Ureter (tissue), 1 donor: Measurements from ENCODE around the gene BFSP2. TPM values are rescaled to one million over a fixed set of nuclear protein-coding genes. Genes with fewer than 3 reads are reported as not detected.

Experiments used
- DNase-seq: peaks from one replicate; pipeline ENCODE4 v3.0.0-alpha.2; 2020; ENCODE audit warnings: low spot score
- total RNA-seq: library from RNA; stranded (reverse); gene quantifications from one replicate; pipeline ENCODE4 v1.2.4, GENCODE V29; 2023
- donor health status: DM: yes; HTN: yes; CAD: no.

Gene BFSP2, protein sequence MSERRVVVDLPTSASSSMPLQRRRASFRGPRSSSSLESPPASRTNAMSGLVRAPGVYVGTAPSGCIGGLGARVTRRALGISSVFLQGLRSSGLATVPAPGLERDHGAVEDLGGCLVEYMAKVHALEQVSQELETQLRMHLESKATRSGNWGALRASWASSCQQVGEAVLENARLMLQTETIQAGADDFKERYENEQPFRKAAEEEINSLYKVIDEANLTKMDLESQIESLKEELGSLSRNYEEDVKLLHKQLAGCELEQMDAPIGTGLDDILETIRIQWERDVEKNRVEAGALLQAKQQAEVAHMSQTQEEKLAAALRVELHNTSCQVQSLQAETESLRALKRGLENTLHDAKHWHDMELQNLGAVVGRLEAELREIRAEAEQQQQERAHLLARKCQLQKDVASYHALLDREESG
- not detected for total RNA-seq

DNA sequence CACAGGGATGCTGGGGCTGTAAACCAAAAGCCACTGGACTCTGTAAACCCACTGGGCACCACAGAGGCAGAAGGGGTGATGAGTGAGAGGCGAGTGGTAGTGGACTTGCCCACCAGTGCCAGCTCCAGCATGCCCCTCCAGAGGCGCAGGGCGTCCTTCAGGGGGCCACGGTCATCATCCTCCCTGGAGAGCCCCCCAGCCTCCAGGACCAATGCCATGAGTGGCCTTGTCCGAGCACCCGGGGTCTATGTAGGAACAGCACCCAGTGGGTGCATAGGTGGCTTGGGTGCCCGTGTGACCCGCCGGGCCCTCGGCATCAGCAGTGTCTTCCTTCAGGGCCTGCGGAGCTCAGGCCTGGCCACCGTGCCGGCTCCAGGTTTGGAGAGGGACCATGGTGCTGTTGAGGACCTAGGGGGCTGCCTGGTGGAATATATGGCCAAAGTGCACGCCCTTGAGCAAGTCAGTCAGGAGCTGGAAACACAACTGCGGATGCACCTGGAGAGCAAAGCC, at the start of gene BFSP2:
BFSP2 (plus strand) TSS at position 51 of the 510 bp plus-strand sequence; CDS start at position 79, 28 bp downstream.
- DNase-seq, result no peak

DNA sequence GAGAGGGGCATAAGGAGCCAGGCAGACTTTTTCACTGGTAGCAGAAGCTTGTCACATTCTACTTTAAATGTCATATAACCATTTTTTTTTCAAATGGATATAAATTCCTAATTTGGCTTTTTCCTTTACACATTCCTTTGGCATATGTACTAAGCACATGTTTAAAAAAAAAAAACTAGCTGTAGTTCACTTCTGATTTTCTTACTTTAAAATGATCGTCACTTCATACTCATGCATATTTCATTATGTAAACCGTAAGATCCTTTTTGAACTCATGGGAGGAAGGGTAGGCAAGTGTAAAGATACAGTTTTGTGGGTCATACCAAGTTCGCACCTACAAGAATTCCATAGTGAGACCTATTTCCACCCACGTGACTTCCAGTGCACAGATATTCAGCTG, 45.1 kb upstream of the BFSP2 start:
- no peak for DNase-seq

DNA sequence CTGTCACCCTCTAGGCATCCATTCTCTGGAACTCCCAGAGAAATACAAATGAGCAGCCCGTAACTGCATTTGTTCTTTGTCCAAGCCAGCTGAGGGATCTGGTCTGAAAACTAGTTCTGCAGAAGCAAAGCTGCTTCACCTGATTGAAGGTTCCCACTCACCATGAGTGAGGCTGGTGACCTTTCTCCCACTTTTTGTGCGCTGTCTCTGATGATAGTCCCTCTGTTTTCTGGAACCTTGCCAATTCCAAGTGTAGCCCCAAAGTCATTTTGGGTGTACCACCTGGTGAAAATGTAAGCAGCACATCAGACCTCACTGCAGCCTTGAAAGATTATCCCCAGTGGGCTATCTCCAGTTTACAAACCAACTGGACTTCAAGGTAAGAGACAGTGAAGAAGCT, 39.4 kb upstream of the BFSP2 start:
- DNase-seq, result no peak

DNA sequence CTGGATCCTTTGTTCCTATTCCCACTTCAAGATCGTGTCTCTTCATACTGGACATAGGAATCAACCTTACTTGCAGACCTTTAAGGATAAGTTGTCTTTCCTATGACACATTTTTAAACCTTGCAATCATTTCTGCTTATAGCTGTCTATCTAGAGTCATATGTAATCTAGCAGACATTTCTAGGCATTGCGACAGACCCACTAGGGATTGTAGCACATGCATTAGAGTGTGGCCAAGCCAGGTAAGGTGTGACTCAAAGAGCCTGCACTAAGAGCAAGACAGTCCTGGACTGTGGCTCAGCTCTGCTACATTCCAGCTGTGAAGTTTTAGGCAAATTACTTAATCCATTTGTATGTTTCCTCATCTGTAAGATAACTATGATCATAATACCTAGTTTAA, 38.8 kb upstream of the BFSP2 start:
- no peak for DNase-seq

DNA sequence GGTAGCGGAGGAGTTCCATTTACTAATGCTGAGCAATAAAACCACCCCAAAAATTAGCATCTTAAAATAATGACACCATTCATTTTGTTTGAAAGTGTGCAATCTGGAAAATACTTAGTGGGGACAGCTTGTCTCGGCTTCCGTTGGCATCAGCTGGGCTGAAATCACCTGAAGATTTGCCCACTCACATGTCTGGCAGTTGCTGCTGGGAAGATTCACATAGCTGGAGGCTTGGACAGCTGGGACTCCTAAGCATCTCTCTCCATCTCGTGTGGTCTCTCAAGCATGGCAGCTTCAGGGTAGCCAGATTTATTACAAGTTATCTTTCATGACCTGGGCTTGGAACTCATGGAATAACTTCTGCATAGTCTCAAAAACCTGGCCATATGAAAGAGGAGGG, 38.4 kb upstream of the BFSP2 start:
- no peak for DNase-seq

DNA sequence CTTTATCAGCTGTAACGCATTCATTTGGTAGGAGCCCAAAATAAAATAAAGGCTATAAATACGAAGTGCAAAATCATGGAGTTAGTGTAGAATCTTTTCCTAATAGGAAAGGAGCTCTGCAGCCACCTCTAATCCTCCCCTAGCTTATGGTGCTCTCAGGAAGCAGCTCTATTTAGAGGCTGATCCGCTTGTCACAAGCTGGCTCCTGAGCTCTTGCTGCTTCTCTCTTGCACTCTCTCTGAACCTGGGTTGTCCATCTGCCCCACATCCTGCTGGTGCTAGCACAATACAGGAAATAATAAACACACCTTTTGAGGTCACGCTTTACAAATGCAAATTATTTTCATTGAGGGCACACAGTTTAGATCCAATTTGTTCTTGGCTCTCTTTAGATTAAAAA, 37.3 kb upstream of the BFSP2 start:
- no peak for DNase-seq

DNA sequence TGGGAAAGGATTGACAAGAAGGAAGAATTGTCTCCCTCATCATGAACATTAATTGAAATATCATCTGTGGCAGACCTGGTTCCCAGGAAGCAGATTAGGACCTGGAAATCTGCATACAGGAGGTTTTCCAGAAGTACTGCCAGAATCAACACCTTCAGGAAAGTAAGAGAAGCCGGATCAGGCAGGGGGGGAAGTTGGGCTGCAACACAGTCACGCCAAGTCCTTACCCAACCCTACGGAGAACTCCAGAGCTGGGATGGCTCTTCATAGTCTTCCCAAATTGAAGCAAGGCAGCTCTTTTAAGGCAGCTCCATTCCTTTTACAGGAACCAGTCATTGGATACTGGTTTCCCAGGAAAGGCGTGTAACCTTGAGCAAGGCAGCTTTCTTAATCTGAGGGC, 35.2 kb upstream of the BFSP2 start:
- no peak for DNase-seq

DNA sequence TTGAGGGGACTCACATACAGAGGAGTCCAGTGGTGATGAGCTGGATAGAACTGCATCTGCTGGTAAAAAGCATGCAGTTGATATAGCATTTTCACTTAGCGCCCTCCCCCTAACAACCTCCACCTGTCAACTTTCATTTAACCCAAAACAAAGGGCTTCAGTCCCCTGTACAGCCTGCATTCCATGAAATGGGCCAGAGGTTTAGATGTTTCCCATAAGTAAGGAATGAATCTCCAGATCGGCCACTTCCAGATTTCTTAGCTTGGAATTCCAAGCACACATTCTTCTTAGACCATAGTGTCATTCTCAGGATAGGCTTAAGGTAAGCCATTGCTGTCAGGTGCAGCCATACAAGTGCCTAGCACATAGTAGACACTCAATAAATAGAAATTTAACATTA, 32.9 kb upstream of the BFSP2 start:
- DNase-seq, result no peak

DNA sequence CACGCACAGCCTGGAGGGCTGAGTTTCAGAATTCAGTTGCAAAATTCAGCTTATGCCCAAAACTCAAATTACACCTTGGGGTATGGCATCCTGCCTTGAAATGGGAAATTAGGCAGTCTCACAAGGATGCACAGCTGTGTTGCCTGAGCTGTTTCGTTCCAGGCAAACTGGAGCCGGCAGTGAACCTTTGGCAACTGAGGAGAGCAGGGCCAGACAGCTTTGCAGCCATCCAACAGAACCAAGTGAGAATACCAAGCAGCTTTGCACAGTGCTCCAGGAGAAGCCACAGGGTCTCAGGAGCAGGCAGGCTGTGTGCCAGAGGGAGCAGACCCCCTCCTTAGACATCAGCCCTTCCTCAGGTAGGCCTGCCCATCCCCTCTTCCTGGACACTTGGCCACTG, 32.5 kb upstream of the BFSP2 start:
- no peak for DNase-seq

DNA sequence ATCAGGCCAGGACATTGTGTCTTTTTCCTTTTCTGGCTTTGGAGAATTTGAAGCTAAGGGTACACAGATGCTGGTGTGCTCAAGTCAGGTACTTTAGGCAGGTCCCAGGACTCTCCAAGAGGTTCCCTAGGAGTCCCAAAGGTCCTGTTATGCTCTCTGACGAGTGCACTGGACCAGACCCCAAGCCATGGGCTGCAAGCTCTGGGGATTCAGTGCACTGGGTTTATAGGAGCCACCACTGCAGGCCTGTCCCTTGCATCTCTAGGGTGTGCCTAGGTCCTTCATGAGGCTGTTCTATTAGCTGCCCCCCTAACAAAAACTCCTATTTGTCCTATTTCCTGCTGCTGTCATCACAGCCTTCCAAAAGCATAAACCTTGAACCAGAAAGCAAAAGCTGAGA, 31.9 kb upstream of the BFSP2 start:
- DNase-seq, result no peak

DNA sequence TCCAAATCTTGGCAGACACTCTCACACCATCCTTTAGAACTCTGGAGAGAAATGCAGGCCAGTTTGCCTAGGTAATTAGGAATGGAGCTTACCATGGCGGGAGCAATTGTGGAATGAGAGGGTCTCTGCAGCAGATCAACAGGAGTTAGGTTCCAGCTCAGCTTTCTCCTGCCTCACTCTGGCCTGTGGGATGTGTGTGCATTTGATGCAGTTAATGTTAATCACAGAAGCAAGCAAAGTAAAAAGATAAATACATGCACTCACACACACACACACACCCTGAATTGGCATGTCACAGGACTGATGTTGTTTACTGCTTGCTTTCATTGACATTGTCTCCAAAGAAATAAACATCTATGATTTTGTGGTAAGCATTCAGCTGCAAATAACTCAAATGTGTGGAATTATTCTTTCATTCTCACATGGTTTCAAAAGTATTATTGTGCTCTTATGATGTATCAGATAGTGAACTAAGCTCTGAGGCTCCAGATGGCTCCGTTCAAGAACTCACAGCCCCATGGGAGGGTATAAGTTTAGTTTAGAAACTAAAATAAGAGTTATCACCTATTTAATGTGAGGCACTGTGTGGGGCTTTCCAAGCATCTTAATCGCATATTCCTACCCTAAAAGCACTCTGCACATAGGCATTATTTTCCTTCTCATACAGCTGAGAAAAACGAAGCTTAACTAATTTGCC, 31.3 kb upstream of the BFSP2 start:
- DNase-seq, result no peak

DNA sequence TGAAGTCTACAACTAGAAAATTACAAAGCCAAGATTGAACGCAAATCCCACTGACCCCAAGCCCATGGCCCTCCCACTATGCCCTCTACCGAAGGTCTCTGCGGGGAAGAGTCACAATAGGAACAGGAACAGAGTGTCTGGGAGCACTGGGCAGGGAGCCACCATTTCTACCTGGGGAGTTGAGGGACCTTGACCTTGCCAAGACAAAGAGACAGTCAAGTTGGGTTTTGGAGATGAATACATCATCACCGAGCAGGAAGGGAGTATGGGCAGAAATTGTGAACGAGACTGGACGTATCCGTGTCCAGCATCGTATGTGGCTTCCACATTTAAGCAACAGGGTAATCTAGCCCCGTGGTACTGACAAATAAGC, 30.8 kb upstream of the BFSP2 start:
- DNase-seq, result no peak

DNA sequence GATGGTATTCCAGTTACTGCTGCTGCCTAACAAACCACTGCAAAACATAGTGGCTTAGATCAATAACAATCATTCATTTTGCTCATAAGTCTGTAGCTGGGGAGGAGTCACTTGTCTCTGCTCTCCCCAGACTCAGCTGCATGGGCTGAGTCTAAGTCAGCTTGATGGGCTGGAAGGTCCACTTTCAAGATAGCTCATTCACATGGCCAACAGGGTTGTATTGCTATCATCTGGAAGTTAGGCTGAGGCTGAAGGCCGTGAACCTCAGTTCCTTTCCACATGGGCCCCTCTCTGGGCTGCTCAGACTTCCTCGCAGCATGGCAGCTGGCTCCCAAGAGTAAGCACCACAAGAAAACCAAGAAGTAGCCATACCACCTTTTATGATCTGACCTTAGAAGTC, 28.7 kb upstream of the BFSP2 start:
- peak; percentile 7 for DNase-seq

DNA sequence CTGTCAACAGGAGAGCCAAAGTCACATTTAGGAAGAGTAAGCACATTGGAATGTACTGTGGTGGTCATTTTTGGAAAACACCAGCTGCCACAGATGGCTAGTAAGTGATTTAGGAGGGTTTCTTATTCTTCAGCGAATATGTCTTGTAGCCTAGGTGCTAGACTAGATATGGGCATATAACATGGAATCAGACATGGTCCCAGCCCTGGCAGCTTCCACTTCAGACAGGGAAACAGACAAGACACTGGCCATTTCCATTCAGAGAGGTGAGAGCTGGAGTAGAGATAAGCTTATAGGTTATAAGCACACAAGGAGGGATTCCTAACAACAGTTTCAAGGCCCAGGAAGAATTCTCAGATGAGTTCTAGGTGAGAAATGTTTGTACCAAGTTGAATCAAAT, 28.2 kb upstream of the BFSP2 start:
- peak; percentile 5 for DNase-seq

DNA sequence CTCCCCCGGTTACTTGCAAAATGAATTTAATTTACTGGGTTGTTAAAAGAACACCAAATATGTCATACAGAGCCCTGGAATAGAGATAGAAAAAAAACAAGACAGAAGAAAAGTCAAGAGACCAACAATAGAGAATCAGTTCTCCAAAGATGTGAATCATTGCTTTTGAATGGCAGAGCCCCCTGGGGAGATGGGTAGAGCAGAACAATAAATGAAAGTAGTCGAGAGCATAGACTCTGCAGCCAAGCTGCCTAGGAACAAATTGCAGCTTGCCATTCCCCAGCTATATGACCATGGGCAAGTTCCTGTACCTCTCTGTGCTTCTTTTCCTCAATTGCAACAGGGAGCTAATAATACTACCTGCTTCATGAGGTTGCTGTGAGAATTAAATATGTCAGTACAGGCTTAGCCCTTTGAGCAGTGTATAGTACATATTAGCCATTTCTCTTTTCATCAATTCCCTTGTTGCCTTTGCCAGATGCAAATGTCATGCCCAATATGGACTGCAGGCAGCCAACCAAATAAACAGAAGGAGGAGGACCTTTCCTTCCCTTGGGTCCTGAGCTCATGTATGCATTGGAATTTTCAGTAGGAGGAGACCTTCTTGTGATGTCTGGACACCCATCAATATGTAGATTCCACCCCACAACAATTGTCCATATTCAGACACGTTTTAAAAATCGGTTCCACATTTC, 25.0 kb upstream of the BFSP2 start:
- DNase-seq, result no peak

DNA sequence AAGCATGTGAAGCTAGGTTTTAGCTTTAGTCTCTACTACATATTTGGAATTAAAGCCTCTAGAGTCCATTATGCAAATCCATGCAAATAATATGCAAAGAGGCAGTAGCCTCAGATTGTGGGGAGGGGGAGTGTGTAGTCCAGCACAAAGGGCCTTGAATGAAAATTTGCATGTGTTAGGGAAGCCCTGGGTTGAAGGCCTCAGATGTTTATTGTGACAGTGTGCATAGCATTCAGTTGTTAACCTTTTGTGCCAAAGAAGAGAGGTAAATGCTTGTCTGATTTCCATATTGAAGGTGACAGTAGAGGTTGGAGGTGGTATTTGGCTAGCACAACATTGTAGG, 24.5 kb upstream of the BFSP2 start:
- no peak for DNase-seq

DNA sequence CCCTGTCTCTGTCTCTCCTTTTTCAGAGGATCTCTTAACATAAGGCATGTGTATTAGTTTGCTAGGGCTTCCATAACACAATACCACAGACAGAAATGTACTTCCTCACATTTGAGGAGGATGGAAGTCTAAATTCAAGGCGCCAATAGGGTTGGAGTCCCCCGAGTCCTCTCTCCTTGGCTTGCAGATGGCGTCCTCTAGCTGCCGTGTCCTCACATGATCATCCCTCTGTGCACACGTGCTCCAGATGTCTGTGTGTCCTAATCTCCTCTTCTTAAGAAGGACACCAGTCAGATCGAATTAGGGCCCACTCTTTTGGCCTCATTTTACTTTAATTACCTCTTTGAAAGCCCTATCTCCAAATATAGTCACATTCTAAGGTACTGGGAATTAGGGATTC, 23.0 kb upstream of the BFSP2 start:
- no peak for DNase-seq

DNA sequence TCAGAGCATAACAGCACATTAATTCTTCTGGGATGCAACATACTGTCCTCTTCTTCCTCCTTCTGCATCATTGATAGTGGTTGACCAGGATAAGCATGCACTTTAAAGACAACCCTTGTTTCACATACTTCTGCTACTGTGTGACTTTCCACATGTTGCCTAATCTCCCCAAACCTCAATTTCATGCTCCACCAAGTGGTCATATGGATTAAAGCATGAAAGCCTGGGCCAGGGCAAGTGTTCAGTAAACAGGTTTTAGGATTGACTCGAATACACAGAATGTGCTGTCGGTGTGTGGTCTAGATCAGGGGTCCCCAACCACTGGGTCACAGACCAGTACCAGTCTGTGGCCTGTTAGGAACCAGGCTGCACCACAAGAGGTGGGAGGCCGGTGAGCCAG, 22.5 kb upstream of the BFSP2 start:
- DNase-seq, result no peak

DNA sequence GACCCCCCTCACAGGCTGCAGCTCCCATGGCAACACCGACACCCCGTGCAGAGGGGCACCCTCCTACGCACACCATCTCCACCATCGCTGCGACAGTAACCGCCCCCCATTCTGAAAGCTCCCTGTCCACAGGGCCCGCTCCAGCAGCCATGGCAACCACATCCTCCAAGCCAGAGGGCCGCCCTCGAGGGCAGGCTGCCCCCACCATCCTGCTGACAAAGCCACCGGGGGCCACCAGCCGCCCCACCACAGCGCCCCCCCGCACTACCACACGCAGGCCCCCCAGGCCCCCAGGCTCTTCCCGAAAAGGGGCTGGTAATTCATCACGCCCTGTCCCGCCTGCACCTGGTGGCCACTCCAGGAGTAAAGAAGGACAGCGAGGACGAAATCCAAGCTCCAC, 19.9 kb upstream of the BFSP2 start:
- DNase-seq, result no peak

DNA sequence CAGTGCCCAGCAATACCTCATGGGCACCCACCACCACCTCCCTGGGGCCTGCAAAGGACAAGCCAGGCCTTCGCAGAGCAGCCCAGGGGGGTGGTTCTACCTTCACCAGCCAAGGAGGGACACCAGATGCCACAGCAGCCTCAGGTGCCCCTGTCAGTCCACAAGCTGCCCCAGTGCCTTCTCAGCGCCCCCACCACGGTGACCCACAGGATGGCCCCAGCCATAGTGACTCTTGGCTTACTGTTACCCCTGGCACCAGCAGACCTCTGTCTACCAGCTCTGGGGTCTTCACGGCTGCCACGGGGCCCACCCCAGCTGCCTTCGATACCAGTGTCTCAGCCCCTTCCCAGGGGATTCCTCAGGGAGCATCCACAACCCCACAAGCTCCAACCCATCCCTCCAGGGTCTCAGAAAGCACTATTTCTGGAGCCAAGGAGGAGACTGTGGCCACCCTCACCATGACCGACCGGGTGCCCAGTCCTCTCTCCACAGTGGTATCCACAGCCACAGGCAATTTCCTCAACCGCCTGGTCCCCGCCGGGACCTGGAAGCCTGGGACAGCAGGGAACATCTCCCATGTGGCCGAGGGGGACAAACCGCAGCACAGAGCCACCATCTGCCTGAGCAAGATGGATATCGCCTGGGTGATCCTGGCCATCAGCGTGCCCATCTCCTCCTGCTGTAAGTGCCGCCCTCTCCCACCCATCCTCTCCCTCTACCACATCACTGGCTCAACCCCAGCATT, 19.2 kb upstream of the BFSP2 start:
- DNase-seq, result no peak

DNA sequence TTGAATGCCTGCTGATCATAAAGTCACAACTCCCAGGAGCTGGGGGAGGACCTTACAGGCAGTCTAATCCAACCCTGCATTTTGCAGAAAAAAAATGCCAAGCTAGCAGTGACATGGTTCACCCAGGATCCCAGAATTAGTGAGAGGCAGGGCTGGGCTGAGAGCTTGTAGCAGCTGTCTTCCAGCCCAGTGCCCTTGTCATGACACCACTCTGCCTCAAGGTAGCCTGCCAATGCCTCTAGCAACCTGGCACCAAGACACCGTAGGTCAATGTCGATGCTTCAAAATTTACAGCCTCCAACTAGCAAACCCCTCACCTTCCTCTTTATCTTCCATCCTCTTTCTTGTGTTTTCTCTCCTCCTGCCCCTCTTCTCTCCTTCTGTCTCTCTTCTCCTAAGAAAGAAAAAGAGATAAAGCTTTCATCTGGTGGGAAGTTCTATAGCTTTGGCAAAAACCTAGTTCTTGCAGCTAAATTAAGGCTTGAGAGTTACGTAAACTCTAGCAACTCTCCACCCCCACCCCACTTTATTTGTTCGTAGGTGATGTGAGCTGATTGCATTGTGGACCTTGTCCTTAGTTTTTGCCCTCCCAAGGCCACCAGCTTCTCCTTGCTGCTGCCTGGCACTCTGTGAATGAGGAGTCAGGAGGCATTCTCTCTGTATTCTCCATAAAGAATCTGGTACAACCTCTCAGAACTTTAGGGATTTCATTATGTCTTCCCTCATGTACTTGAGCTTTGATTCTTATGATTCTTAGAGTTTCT, 18.3 kb upstream of the BFSP2 start:
- no peak for DNase-seq
